Measurements from ENCODE around the gene TRPM3. TPM values are rescaled to one million over a fixed set of nuclear protein-coding genes. Genes with fewer than 3 reads are reported as not detected.
"Not testable (repeated sequence)": the region's sequence is repeated elsewhere in the genome, so short reads cannot be mapped to it uniquely, and the experiment has no call there.

Gene TRPM3
- total RNA-seq, 1 donor from 2014 or later: not detected

DNA sequence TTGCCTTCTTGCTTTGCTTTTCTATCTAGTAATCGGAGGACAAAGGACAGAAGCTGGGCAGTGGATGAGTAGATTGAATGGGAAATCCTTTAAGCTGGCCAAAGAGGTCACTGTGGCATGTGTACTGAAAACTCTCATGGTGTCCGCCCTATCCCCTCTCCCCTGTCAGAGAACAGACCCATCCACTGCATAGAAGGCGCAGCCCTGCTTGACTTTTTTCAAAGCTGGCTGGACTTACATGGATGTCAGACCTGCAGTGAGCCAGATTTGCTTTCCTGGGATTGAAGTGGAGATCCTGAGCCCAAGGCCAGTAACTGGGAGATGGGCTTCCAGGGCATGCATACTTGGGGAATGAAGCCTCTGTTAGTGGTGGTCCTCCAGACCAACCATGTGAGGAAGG is 329.5 kb downstream of the TRPM3 start:
- DNase-seq (ENCODE audit: extremely low read depth, low read depth, low spot score): no peak

GRCh38 chr9:70789086-70789485 is 332.3 kb downstream of the TRPM3 start:
- DNase-seq (ENCODE audit: extremely low read depth, low read depth, low spot score): no peak

DNA sequence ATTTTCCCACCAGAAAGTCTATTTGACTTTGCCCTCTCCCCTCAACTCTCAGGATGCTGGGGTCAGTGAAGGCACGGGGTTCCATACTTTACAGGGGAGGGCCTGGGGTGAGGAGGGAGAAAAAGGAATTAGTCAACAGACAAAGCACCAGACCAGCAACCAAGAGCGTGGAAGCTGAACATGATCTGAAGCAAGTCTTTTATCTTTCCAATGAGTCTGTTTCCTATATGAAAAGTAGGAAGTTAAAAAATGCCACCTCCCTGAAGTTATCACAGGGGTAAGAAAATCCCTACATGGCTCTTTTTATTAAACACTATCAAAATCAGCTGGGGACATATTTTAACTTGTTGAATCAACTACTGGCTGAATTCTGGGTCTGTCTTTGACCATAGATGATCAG is 337.0 kb downstream of the TRPM3 start:
- DNase-seq (ENCODE audit: extremely low read depth, low read depth, low spot score): no peak

GRCh38 chr9:70778568-70778967 is 342.9 kb downstream of the TRPM3 start:
- DNase-seq (ENCODE audit: extremely low read depth, low read depth, low spot score): no peak

DNA sequence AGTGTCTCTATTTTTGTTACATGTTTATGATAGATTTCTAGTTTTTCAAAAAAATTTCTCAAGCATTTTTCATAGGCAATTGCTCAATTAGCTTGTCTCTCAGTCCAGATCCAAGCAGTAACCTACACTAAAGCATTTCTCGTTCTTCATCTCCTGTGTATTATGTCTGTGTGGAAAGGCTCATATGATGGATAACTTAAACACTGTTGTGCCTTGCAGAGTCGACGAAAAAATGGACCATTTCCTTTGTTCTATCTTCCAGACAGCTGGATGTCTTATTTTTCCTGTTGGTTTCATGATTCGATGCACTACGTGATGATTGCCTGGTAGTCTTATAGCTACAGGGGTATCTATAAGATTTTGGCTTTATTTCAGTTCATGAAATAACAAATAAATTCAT is 347.8 kb downstream of the TRPM3 start:
- no peak for DNase-seq (ENCODE audit: extremely low read depth, low read depth, low spot score)

DNA sequence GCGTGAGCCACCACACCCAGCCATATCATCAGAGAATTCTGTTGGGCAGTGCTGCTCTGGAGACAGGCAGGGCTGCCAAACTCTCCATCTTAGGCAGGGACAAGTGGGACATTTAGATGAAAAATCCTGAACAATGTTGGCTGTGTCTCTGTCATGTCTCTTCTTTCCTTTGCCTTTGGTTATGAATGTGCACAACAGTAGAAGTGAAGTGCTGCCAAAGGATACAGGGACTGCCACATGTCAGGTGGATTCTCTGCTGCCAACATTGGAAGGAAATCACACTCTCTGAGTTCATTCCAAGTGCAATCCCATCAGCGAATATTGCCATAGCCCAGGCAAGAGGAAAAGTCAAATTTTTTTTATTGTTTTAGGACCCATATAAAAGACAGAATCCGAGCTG is 348.8 kb downstream of the TRPM3 start:
- DNase-seq (ENCODE audit: extremely low read depth, low read depth, low spot score): no peak

GRCh38 chr9:70765946-70766345 is 355.5 kb downstream of the TRPM3 start:
- no peak for DNase-seq (ENCODE audit: extremely low read depth, low read depth, low spot score)

DNA sequence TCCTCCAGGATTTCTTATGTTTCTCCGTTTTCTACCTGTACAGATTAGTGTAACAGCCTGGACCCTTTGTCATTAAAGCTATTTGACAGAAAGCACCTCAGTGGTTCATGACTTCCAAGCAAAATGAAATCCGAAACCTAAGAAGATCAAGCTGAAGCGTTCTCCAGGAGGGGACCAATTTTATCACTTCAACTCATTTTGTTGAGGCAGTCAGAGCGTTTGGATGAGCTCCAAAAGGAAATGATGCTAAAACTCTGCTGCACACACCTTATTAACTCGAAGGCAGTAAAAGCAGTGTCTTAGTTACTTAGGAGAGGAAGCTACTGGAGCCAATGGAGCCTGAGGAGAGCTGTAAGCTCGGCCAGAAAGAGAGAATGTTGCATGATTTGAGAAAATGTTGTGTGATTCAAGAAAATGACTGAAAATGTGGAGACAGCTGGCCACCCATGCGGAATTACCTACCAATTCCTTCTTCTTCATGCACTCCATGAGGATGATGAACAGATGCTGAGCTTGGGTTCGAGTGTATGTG is 360.2 kb downstream of the TRPM3 start:
- no peak for DNase-seq (ENCODE audit: extremely low read depth, low read depth, low spot score)

DNA sequence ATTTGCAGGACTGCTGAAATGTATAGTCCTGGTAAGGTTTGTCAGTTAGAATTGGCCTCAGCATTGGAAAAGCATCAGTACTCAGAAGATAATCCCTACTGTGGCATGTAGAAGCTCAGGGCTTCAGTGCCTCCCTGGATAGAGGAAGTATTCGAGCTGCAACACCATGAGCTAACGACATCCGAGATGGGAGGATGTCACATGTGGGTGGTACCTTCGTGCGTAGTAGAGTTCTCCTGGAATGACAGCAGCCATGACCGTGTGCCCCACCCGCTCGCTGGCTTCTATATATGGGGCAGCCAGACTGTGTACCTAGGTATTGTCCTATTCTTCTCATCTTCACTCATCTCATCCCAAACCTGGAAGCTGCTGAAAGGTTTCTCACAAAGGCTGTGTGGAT is 361.2 kb downstream of the TRPM3 start:
- DNase-seq (ENCODE audit: extremely low read depth, low read depth, low spot score): no peak

GRCh38 chr9:70753311-70753710 is 368.1 kb downstream of the TRPM3 start:
- no peak for DNase-seq (ENCODE audit: extremely low read depth, low read depth, low spot score)

DNA sequence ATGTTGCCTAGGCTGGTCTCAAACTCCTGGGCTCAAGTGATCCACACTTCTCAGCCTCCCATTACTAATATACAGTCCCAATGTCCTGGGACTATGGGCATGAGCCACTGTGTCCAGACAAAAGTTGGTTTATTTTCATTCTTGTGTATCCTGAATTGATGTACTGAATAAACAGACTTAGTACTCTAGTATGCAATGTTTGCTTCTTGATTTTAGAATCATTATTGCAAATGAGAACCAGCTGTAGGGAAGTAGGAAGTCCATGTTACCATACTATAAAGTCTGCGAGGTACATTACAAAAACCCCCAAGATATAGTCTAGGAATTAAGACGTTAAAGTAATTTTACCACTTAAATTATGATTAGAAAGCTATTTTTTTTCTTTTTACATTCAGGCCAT is 372.4 kb downstream of the TRPM3 start:
- no peak for DNase-seq (ENCODE audit: extremely low read depth, low read depth, low spot score)

DNA sequence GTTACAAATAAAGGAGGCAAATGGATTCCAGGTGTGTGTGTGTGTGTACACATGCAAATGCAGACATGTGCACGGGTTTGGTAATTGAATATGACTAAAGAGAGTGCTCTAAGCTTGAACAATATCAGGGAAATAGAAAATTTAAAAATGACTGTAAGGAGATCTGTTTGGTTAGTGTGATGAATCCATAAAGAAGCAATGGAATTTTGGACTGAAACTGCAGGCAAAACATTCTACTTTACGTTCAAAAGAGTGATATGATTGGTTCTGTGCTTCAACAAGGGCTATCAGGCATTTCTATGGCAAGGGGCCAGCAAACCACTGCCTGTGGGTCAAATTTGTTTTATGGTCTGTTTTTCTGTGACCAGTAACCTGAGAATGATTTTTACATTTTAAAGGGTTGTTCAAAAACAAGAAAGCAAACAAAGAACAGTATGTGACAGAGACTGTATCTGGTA is 374.1 kb downstream of the TRPM3 start:
- no peak for DNase-seq (ENCODE audit: extremely low read depth, low read depth, low spot score)

GRCh38 chr9:70746760-70747159 is 374.7 kb downstream of the TRPM3 start:
- no peak for DNase-seq (ENCODE audit: extremely low read depth, low read depth, low spot score)

- no peak for DNase-seq (ENCODE audit: extremely low read depth, low read depth, low spot score)
Observed at GRCh38 chr9:70746316-70746715, 375.1 kb downstream of the TRPM3 start.

GRCh38 chr9:70724794-70725193 is 396.6 kb downstream of the TRPM3 start:
- DNase-seq (ENCODE audit: extremely low read depth, low read depth, low spot score): not testable (repeated sequence)

- not testable (repeated sequence) for DNase-seq (ENCODE audit: extremely low read depth, low read depth, low spot score)
Observed at GRCh38 chr9:70724025-70724424, 397.4 kb downstream of the TRPM3 start.

DNA sequence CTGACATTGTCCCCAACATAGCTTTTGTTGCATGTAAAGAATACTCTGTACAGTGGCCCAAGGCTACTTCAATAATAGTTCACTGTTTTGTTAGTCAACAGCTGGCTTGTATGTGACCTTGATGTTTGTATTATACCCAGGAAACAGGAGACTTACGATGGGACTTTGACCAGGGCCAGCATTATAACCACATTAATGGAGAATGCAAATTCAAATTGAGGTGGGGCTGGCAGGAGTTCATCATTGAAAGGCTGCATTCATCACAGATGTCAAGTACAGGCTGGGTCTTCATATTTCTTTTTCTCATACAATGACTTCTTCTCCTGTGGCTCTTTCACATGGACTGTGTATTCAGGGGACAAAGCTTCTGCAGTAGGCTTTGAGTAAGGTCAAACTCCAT is 414.6 kb downstream of the TRPM3 start:
- not testable (repeated sequence) for DNase-seq (ENCODE audit: extremely low read depth, low read depth, low spot score)

- DNase-seq (ENCODE audit: extremely low read depth, low read depth, low spot score): no peak
Observed at GRCh38 chr9:70701163-70701562, 420.3 kb downstream of the TRPM3 start.

- DNase-seq (ENCODE audit: extremely low read depth, low read depth, low spot score): no peak
Observed at GRCh38 chr9:70696694-70697335, 424.6 kb downstream of the TRPM3 start.

DNA sequence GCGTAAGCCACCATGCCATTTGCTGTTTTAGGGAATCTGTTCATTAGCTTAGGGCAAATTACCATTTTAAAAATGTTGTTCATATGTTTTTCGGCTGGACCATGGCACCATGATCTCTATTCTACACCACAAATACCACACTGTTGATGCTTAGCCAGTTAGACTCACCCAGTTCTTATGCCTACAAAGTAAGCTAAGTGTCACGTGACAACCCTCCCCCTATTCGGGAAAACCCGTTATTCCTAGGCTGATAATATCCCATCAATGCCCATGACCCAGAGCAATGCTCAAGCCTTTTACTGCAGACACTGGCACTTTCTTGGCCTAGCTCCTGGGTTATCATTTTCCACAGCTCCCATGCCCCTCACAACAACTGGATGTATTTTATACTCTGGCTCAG is 426.7 kb downstream of the TRPM3 start:
- DNase-seq (ENCODE audit: extremely low read depth, low read depth, low spot score): no peak

- DNase-seq (ENCODE audit: extremely low read depth, low read depth, low spot score): no peak
Observed at GRCh38 chr9:70693186-70693585, 428.2 kb downstream of the TRPM3 start.

DNA sequence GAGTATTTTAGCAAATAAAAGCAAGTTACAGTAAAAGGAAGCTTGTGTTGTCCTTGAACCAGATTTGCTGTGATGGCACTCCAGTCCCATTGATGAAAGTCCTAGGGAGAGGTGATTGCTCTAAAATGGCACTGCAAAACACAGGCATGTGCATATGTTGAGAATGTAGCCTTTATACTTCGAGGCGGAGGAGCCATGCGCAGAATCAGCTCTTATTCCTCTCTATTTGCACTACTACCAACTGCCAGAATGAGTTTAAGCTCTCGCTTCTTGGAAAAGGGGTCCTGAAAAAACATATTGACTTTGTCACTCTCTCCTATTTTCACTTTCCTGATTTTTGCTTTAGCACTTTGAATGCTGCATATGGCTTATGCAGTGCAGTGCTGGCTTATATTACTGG is 429.0 kb downstream of the TRPM3 start:
- DNase-seq (ENCODE audit: extremely low read depth, low read depth, low spot score): no peak

- no peak for DNase-seq (ENCODE audit: extremely low read depth, low read depth, low spot score)
Observed at GRCh38 chr9:70688704-70689103, 432.7 kb downstream of the TRPM3 start.

Measured in glomerular endothelial cell (primary cell).